H9 (cell line): Measurements from ENCODE around the gene VWF. TPM values are rescaled to one million over a fixed set of nuclear protein-coding genes. Genes with fewer than 3 reads are reported as not detected.

ENCODE experiments used
- DNase-seq: peaks from one replicate; pipeline ENCODE4 v3.0.0-alpha.2; 2017
- H2AFZ ChIP-seq: one replicate; pipeline ENCODE4 v1.6.1; 2013; ENCODE audit warnings: mild to moderate bottlenecking, low read length, control low read depth, moderate library complexity
- H2AK5ac ChIP-seq: 2 replicates; pipeline ENCODE4 v1.6.1; 2013; ENCODE audit warnings: low read length, control low read depth, mixed read lengths; ENCODE audit not compliant: insufficient read length
- H2BK120ac ChIP-seq: one replicate; pipeline ENCODE4 v1.6.1; 2013; ENCODE audit warnings: low read depth, mild to moderate bottlenecking, low read length, control low read depth, inconsistent platforms; ENCODE audit not compliant: poor library complexity, severe bottlenecking
- H2BK12ac ChIP-seq: 2 replicates; pipeline ENCODE4 v1.6.1; 2013; ENCODE audit warnings: low read length, control low read depth, mixed read lengths, low read depth; ENCODE audit not compliant: insufficient read length
- H2BK15ac ChIP-seq: 2 replicates; pipeline ENCODE4 v1.6.1; 2013; ENCODE audit warnings: low read depth, low read length, control low read depth
- H2BK20ac ChIP-seq: one replicate; pipeline ENCODE4 v1.6.1; 2013; ENCODE audit warnings: low read depth, mild to moderate bottlenecking, low read length, control low read depth, inconsistent platforms; ENCODE audit not compliant: poor library complexity, severe bottlenecking
- H2BK5ac ChIP-seq: 2 replicates; pipeline ENCODE4 v1.6.1; 2013; ENCODE audit warnings: low read length, control low read depth, mixed read lengths; ENCODE audit not compliant: insufficient read length
- H3K14ac ChIP-seq: 2 replicates; pipeline ENCODE4 v1.6.1; 2013; ENCODE audit warnings: low read length, control low read depth; ENCODE audit not compliant: insufficient read depth
- H3K18ac ChIP-seq: 2 replicates; pipeline ENCODE4 v1.6.1; 2013; ENCODE audit warnings: low read depth, mild to moderate bottlenecking, mixed read lengths, low read length, control low read depth; ENCODE audit not compliant: insufficient read length
- H3K23ac ChIP-seq: 2 replicates; pipeline ENCODE4 v1.6.1; 2013; ENCODE audit warnings: low read length, control low read depth, mixed read lengths, low read depth; ENCODE audit not compliant: insufficient read length
- H3K23me2 ChIP-seq: 2 replicates; pipeline ENCODE4 v1.6.1; 2013; ENCODE audit warnings: low read depth, mild to moderate bottlenecking, mixed read lengths, low read length, control low read depth; ENCODE audit not compliant: insufficient read length, poor library complexity, severe bottlenecking
- H3K27ac ChIP-seq: 2 replicates; pipeline ENCODE4 v1.5.1; 2013; ENCODE audit warnings: low read length, control low read depth, mixed read lengths, low read depth; ENCODE audit not compliant: insufficient read length
- H3K27me3 ChIP-seq: 2 replicates; pipeline ENCODE4 v1.6.1; 2013; ENCODE audit warnings: low read length, control low read depth, inconsistent platforms; ENCODE audit not compliant: insufficient read depth
- H3K4ac ChIP-seq: 2 replicates; pipeline ENCODE4 v1.6.1; 2013; ENCODE audit warnings: low read depth, mild to moderate bottlenecking, control low read depth, inconsistent platforms, low read length, moderate library complexity
- H3K4me1 ChIP-seq: 2 replicates; pipeline ENCODE4 v1.6.1; 2013; ENCODE audit warnings: low read length, control low read depth, inconsistent platforms; ENCODE audit not compliant: insufficient read depth
- H3K4me2 ChIP-seq: 2 replicates; pipeline ENCODE4 v1.6.1; 2013; ENCODE audit warnings: low read length, control low read depth, mixed read lengths; ENCODE audit not compliant: insufficient read length, insufficient read depth
- H3K56ac ChIP-seq: 2 replicates; pipeline ENCODE4 v1.6.1; 2013; ENCODE audit warnings: low read depth, mild to moderate bottlenecking, mixed read lengths, low read length, control low read depth; ENCODE audit not compliant: insufficient read length
- H3K79me1 ChIP-seq: 2 replicates; pipeline ENCODE4 v1.6.1; 2013; ENCODE audit warnings: low read depth, mild to moderate bottlenecking, moderate library complexity, low read length, control low read depth, inconsistent platforms; ENCODE audit not compliant: insufficient read depth, poor library complexity, severe bottlenecking
- H3K79me2 ChIP-seq: 2 replicates; pipeline ENCODE4 v1.6.1; 2013; ENCODE audit warnings: low read length, control low read depth, inconsistent platforms; ENCODE audit not compliant: insufficient read depth
- H3K9ac ChIP-seq: 2 replicates; pipeline ENCODE4 v1.6.1; 2013; ENCODE audit warnings: low read length, control low read depth, mixed read lengths; ENCODE audit not compliant: insufficient read length; ENCODE audit errors: extremely low read depth
- H3K9me3 ChIP-seq: one replicate; pipeline ENCODE4 v1.6.1; 2013; ENCODE audit warnings: low read depth, low read length, inconsistent platforms; ENCODE audit not compliant: control insufficient read depth
- H3T11ph ChIP-seq: one replicate; pipeline ENCODE4 v1.6.1; 2013; ENCODE audit warnings: mild to moderate bottlenecking, low read length, control low read depth, inconsistent platforms
- H4K20me1 ChIP-seq: one replicate; pipeline ENCODE4 v1.6.1; 2013; ENCODE audit not compliant: control insufficient read depth, insufficient read length, insufficient read depth
- H4K5ac ChIP-seq: 2 replicates; pipeline ENCODE4 v1.6.1; 2013; ENCODE audit warnings: low read depth, mild to moderate bottlenecking, mixed read lengths, low read length, control low read depth; ENCODE audit not compliant: insufficient read length
- H4K8ac ChIP-seq: replicated peaks from 2 replicates; pipeline ENCODE4 v1.6.1; 2013; ENCODE audit warnings: low read length, control low read depth, mixed read lengths, low read depth; ENCODE audit not compliant: insufficient read length
- H4K91ac ChIP-seq: 2 replicates; pipeline ENCODE4 v1.6.1; 2013; ENCODE audit warnings: low read depth, mild to moderate bottlenecking, moderate library complexity, mixed read lengths, low read length, control low read depth; ENCODE audit not compliant: insufficient read length
- H3K27ac Mint-ChIP-seq, 3 experiments: 2 replicates in 2 of 3; 3 replicates in 1 of 3; pipeline ENCODE4 v1.8.0; 2020 to 2021; ENCODE audit warnings: mixed read lengths in 3 of 3, mild to moderate bottlenecking in 1 of 3, moderate library complexity in 1 of 3
- H3K27me3 Mint-ChIP-seq: 2 replicates; pipeline ENCODE4 v1.8.0; 2021; ENCODE audit warnings: low read depth, mild to moderate bottlenecking, moderate library complexity, mixed read lengths
- H3K36me3 Mint-ChIP-seq, 3 experiments: 2 replicates in 2 of 3; 3 replicates in 1 of 3; pipeline ENCODE4 v1.8.0; 2020 to 2021; ENCODE audit warnings: low read depth in 3 of 3, mixed read lengths in 3 of 3; ENCODE audit not compliant: insufficient read depth in 1 of 3
- H3K4me1 Mint-ChIP-seq, 2 experiments: 2 replicates each; pipeline ENCODE4 v1.8.0; 2020; ENCODE audit warnings: mixed read lengths in 2 of 2
- H3K4me3 Mint-ChIP-seq, 2 experiments: 2 replicates in 1 of 2; 3 replicates in 1 of 2; pipeline ENCODE4 v1.8.0; 2020 to 2021; ENCODE audit warnings: mild to moderate bottlenecking in 2 of 2, mixed read lengths in 2 of 2, moderate library complexity in 1 of 2
- H3K9me3 Mint-ChIP-seq, 2 experiments: 2 replicates in 1 of 2; 3 replicates in 1 of 2; pipeline ENCODE4 v1.8.0; 2020; ENCODE audit warnings: mild to moderate bottlenecking in 2 of 2, mixed read lengths in 2 of 2, moderate library complexity in 1 of 2
- WGBS: extraction: QIAGEN DNeasy Blood & Tissue Kit; methylation state at CpG from one replicate; pipeline ENCODE4 v1.1.7; 2013; ENCODE audit warnings: missing lambda C conversion rate, low lambda C conversion rate, mixed read lengths; ENCODE audit not compliant: insufficient read length; ENCODE audit errors: extremely low coverage; 5-methylcytosine and 5-hydroxymethylcytosine counted together
- total RNA-seq: library from RNA; stranded (reverse); gene quantifications from 2 replicates; pipeline ENCODE4 v1.2.1, GENCODE V29; 2021
- TF ChIP-seq, protein P1 (sequence below): fragments of 200-600 bp; sonication (generic); conservative IDR thresholded peaks from 3 replicates; pipeline ENCODE4 v1.8.0; 2021; ENCODE audit warnings: antibody characterized with exemption, mild to moderate bottlenecking

VWF gene
- total RNA-seq, 1 experiment from 2014 or later = 0.17 TPM

- H3K23me2 ChIP-seq = no peaks in the 10 kb centered on the region
- no peak overlapping the region for H2AK5ac ChIP-seq
- H4K5ac ChIP-seq = no peak overlapping the region
- no peak overlapping the region for H2BK120ac ChIP-seq
- H3K4me3 Mint-ChIP-seq = no peak overlapping the region
- H3K4me2 ChIP-seq = no peak overlapping the region
- no peaks in the 10 kb centered on the region; a peak in 1 of 5 replicates for H3K9me3 Mint-ChIP-seq
- H3K4me1 Mint-ChIP-seq = peaks cover 13 to 16% of the 10 kb centered on the region in 2 experiments
- H3K23ac ChIP-seq = no peak overlapping the region
- no peak overlapping the region for H3K27ac Mint-ChIP-seq
- no peak overlapping the region for H3K56ac ChIP-seq
- no peak overlapping the region for H4K91ac ChIP-seq
- no peak overlapping the region for H2BK5ac ChIP-seq
- H3K79me2 ChIP-seq = no peaks in the 10 kb centered on the region
- H4K8ac ChIP-seq = no peak overlapping the region
- TF ChIP-seq, protein P1, sequence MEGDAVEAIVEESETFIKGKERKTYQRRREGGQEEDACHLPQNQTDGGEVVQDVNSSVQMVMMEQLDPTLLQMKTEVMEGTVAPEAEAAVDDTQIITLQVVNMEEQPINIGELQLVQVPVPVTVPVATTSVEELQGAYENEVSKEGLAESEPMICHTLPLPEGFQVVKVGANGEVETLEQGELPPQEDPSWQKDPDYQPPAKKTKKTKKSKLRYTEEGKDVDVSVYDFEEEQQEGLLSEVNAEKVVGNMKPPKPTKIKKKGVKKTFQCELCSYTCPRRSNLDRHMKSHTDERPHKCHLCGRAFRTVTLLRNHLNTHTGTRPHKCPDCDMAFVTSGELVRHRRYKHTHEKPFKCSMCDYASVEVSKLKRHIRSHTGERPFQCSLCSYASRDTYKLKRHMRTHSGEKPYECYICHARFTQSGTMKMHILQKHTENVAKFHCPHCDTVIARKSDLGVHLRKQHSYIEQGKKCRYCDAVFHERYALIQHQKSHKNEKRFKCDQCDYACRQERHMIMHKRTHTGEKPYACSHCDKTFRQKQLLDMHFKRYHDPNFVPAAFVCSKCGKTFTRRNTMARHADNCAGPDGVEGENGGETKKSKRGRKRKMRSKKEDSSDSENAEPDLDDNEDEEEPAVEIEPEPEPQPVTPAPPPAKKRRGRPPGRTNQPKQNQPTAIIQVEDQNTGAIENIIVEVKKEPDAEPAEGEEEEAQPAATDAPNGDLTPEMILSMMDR = no peak
- no peak overlapping the region for H3K9ac ChIP-seq
- no peak overlapping the region for H2BK15ac ChIP-seq
- no peak overlapping the region for H2BK12ac ChIP-seq
- no peaks in the 10 kb centered on the region for H4K20me1 ChIP-seq
- WGBS = no CpG with 5 or more reads among the region's 5 CpGs
- no peak overlapping the region for H3T11ph ChIP-seq
- H3K14ac ChIP-seq = no peak overlapping the region
- H3K9me3 ChIP-seq = no peaks in the 10 kb centered on the region
- H3K18ac ChIP-seq = no peak overlapping the region
- no peak overlapping the region for H3K4ac ChIP-seq
- H3K4me1 ChIP-seq = no peaks in the 10 kb centered on the region
- H3K27ac ChIP-seq = no peak overlapping the region
- H3K27me3 Mint-ChIP-seq = peaks cover 2% of the 10 kb centered on the region; the same call in 1 of the 2 replicates
- H2BK20ac ChIP-seq = no peak overlapping the region
- H3K27me3 ChIP-seq = no peaks in the 10 kb centered on the region
- H3K36me3 Mint-ChIP-seq = peaks cover 0 to 3% (median 0%) of the 10 kb centered on the region in 3 experiments; a peak in 2 of 7 replicates
- no peaks in the 10 kb centered on the region for H3K79me1 ChIP-seq
- H2AFZ ChIP-seq = no peak overlapping the region
- DNase-seq = no peak
Observed at GRCh38 chr12:5923751-5924150, 200.7 kb downstream of the VWF start.
